ENCODE measurements around the gene SKAP2.

SKAP2 gene

GRCh38 chr7:26630941-26631580, 233.3 kb downstream of the SKAP2 start:
- DNase-seq = no peak

- no peak for DNase-seq
Measured at GRCh38 chr7:26630361-26630760, 234.0 kb downstream of the SKAP2 start.

GRCh38 chr7:26629696-26630095, 234.7 kb downstream of the SKAP2 start:
- no peak for DNase-seq

DNA sequence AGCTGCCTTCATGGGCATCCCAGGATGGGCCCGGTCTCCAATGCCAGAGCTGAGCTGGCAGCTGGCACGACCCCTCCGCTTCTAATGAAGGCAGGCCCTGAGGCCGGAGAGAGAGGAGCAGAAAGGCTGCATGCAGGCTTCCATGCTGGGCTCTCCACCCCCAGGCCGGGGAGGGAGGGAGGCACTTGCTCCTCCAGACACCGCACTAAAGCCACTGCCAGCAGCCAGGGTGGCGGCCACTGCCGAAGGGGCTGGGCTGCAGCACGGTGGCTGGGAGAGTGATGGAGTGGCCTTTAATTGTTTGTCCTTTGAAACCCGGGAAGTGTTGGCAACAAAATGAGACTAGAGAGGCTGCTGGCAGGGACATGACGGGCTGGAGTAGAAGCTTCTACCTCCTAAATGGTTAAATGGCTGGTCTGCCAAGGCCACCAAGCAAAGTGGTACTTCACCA, 236.5 kb downstream of the SKAP2 start:
- DNase-seq = no peak

DNA sequence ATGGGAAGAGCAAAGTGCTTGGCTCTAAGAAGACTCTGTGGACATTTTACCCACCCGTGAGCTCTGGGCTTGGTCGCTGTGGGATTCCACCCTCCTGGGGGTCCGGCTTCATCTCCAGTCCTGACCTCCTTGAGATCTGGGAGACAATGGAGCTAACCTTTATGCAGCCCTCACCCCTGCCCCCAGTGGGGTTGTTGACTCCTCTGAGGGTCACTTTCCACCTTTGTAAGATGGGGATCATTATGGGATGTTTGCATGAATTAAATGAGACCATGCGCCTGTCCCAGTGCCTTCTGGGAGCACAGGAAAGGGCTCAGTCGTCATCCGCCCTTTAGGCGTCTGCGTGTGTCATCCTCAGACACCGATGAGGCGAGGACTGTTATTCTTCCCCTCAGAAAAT, 237.2 kb downstream of the SKAP2 start:
- DNase-seq = no peak

- no peak for DNase-seq
Measured at GRCh38 chr7:26626687-26627086, 237.7 kb downstream of the SKAP2 start.

GRCh38 chr7:26626156-26626555, 238.2 kb downstream of the SKAP2 start:
- no peak for DNase-seq

GRCh38 chr7:26625286-26625685, 239.1 kb downstream of the SKAP2 start:
- no peak for DNase-seq

GRCh38 chr7:26624839-26625238, 239.6 kb downstream of the SKAP2 start:
- no peak for DNase-seq

GRCh38 chr7:26624431-26624830, 240.0 kb downstream of the SKAP2 start:
- DNase-seq = no peak

DNA sequence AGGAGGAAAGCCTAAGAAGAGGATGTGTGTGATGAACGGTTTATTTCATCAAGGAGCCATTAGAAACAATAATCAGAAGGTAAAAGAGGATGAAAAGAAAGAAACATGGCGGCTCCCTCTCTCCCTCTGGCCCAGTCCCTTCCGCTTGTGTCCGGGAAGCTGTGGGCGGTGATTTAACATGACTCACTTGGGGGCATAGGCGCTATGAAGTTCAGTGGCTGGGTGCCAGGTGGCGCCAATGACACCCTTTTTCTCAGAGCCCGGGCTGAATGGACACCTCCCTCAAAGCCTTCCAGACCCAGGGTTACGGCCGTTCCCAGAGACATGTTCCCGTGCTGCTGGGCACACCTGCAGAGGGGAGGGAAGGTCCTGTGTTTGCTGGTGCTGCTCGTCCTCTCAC, 244.0 kb downstream of the SKAP2 start:
- no peak for DNase-seq

DNA sequence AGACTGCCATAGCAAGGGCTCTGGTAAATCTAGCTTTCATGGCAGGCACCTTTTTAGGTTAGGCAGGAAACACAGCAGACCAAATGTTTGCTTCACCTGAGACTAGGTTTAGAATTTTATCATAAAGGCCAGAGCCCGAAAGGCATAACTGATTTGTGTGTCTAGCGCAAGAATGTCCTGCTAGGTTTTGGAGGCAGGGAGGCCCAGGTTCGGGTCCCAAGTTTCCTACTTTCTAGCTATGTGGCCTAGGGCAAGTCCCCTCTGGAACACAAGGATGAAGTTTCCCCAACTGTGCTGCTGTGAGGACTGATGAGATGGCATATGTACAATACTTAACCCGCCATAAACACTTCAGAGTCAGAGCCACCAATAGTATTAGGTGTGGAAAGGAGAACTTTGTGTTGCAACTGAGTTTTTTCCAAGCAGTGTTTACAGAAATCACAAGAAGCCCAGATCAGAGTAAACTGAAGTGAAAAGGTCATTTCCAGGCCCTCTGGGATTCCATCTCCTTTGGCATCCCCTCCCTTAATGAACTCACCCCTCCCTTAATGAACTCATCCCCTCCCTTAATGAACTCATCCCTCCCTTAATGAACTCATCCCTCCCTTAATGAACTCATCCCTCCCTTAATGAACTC, 244.9 kb downstream of the SKAP2 start:
- DNase-seq = no peak

- DNase-seq = no peak
Measured at GRCh38 chr7:26618898-26619297, 245.5 kb downstream of the SKAP2 start.

- no peak for DNase-seq
Measured at GRCh38 chr7:26618449-26618848, 245.9 kb downstream of the SKAP2 start.
